ENCODE measurements around the gene EYS. TPM values are rescaled to one million over a fixed set of nuclear protein-coding genes. Genes with fewer than 3 reads are reported as not detected.
"Not testable (repeated sequence)": the region's sequence is repeated elsewhere in the genome, so short reads cannot be mapped to it uniquely, and the experiment has no call there.

EYS gene
- total and polyA plus RNA-seq, 7 donors: 0.07 to 0.46 TPM; not detected in 5

- Histone ChIP-seq H3K27me3 (no peaks in the 10 kb centered on the region), H3K9me3 (no peaks in the 10 kb centered on the region), H3K27ac (no peak overlapping the region), H3K36me3 (no peaks in the 10 kb centered on the region), H3K4me1 (no peaks in the 10 kb centered on the region), H3K4me3 (no peak overlapping the region)
- DNase-seq: no peak
- intact Hi-C loops (cut with DNase I): no loop called here
- TF ChIP-seq POLR2A (IDR thresholded peaks at IDR 0.05) (no peak), EP300 (IDR thresholded peaks at IDR 0.05) (no peak), CTCF (IDR thresholded peaks at IDR 0.05) (no peak), POLR2AphosphoS5 (IDR thresholded peaks at IDR 0.05) (no peak)
Measured at GRCh38 chr6:63899550-63899949, 1807.5 kb downstream of the EYS start.

GRCh38 chr6:63897952-63898351 lies 1809.1 kb downstream of the EYS start:
- no peak for TF ChIP-seq POLR2A (IDR thresholded peaks at IDR 0.05)
- no peak for TF ChIP-seq CTCF (IDR thresholded peaks at IDR 0.05)
- TF ChIP-seq EP300 (IDR thresholded peaks at IDR 0.05): no peak
- TF ChIP-seq POLR2AphosphoS5 (IDR thresholded peaks at IDR 0.05): no peak
- H3K27ac ChIP-seq: no peak overlapping the region
- WGBS, 2 donors: 79 to 86% methylated on average over 10 of the region's 10 CpGs
- H3K9me3 ChIP-seq: no peaks in the 10 kb centered on the region
- intact Hi-C loops (cut with DNase I): no loop called here
- no peak overlapping the region for H3K4me3 ChIP-seq
- H3K27me3 ChIP-seq: no peaks in the 10 kb centered on the region
- no peaks in the 10 kb centered on the region for H3K36me3 ChIP-seq
- no peak for DNase-seq
- H3K4me1 ChIP-seq: no peaks in the 10 kb centered on the region

GRCh38 chr6:63897459-63897858 lies 1809.6 kb downstream of the EYS start:
- Histone ChIP-seq H3K36me3 (no peaks in the 10 kb centered on the region), H3K9me3 (no peaks in the 10 kb centered on the region), H3K4me1 (no peaks in the 10 kb centered on the region), H3K27me3 (no peaks in the 10 kb centered on the region), H3K4me3 (no peak overlapping the region), H3K27ac (no peak overlapping the region)
- intact Hi-C loops (cut with DNase I): no loop called here
- TF ChIP-seq POLR2AphosphoS5 (IDR thresholded peaks at IDR 0.05): no peak
- WGBS, 2 donors: 92 to 93% methylated on average over 3 of the region's 3 CpGs
- DNase-seq: no peak

GRCh38 chr6:63888416-63888815 lies 1818.6 kb downstream of the EYS start:
- Histone ChIP-seq H3K9me3 (no peaks in the 10 kb centered on the region), H3K36me3 (no peaks in the 10 kb centered on the region), H3K4me1 (no peaks in the 10 kb centered on the region), H3K27me3 (no peaks in the 10 kb centered on the region), H3K27ac (no peak overlapping the region), H3K4me3 (no peak overlapping the region)
- TF ChIP-seq POLR2A (IDR thresholded peaks at IDR 0.05) (no peak), POLR2AphosphoS5 (IDR thresholded peaks at IDR 0.05) (no peak)
- DNase-seq: no peak
- intact Hi-C loops (cut with DNase I): no loop called here
- 80 to 82% methylated on average over 5 of the region's 5 CpGs for WGBS, 2 donors

- intact Hi-C loops (cut with DNase I); H3K4me1 ChIP-seq; H3K36me3 ChIP-seq; H3K27me3 ChIP-seq; DNase-seq; H3K9me3 ChIP-seq; H3K27ac ChIP-seq; H3K4me3 ChIP-seq: not testable (repeated sequence)
- 46 to 60% methylated on average over 1 of the region's 1 CpG for WGBS, 2 donors
Measured at GRCh38 chr6:63887804-63888203, 1819.2 kb downstream of the EYS start.

GRCh38 chr6:63887002-63887751 lies 1819.8 kb downstream of the EYS start:
- Histone ChIP-seq H3K27me3 (no peaks in the 10 kb centered on the region), H3K4me1 (no peaks in the 10 kb centered on the region), H3K36me3 (no peaks in the 10 kb centered on the region), H3K4me3 (no peak overlapping the region), H3K9me3 (no peaks in the 10 kb centered on the region), H3K27ac (no peak overlapping the region)
- TF ChIP-seq EP300 (IDR thresholded peaks at IDR 0.05) (no peak), POLR2A (IDR thresholded peaks at IDR 0.05) (no peak), CTCF (IDR thresholded peaks at IDR 0.05) (no peak), POLR2AphosphoS5 (IDR thresholded peaks at IDR 0.05) (no peak)
- intact Hi-C loops (cut with DNase I): no loop called here
- no peak for DNase-seq
- WGBS, 2 donors: 79 to 80% methylated on average over 5 of the region's 5 CpGs
